ENCODE results near the gene FLNC. TPM values are rescaled to one million over a fixed set of nuclear protein-coding genes. Genes with fewer than 3 reads are reported as not detected.

FLNC gene
- polyA plus RNA-seq, 1 donor from 2014 or later, result 0.36 TPM

DNA sequence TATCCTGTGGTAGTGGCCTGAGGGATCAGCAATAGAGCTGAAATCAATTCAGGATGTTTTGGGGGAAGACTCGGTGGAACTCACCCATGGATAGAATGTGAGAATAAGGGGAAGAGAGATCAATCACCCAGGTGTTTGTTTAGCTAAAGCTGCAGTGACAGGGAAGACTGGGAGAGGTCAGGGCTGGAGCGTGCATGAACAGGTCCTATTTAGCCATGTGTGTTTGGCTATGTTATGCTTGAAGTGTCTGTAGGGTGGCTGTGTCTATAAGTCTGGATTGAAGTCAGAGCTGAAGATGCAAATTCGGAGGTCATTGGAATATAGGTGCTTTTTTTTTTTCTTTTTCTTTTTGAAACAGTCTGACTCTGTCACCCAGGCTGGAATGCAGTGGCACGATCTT is 37.0 kb downstream of the FLNC start:
- H3K36me3 ChIP-seq (ENCODE audit: insufficient read depth, low read length), result no peaks in the 10 kb centered on the region

DNA sequence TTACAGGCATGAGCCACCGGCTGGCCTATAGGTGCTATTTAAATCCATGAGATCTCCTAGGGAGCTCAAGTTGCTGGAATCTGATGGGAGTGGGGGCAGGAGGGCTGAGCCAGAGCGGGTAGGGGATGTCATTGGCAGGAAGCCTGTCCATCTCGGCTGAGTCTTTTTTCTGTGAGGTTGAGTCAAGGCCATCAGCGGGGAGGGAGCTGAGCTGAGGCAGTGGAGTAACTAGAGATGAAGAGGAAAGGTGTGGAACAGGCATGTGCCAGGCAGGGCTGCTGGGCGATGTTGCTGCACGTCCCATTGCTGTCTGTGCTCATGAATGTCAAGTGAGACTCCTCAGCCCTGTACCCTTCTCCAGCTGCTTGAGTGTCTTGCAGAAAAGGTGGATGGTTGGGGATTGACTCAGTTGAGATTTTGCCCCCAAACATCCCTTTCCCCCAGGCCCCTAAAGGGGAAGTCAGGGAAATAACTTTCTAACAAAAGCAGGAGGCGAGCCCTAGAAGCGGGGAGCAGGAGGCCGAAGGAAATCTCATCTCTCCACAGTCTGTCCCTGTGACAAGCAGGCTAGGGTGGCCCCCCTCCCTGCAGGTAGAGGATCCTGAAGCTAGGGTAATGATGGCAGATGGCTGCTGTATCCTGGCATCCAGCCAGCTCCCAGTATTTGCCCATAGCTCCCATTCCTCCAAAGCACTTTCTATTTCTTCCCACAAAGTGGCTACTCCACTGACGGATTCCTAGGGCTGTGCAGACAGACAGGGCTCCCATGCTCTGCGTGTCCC is 37.8 kb downstream of the FLNC start:
- no peaks in the 10 kb centered on the region for H4K20me1 ChIP-seq (ENCODE audit: insufficient read depth)
- TF ChIP-seq EZH2 (IDR thresholded peaks at IDR 0.05; ENCODE audit: borderline replicate concordance, insufficient read depth, low read length, poor library complexity, severe bottlenecking) (no peak), POLR2AphosphoS5 (IDR thresholded peaks at IDR 0.05) (no peak), MXI1 (conservative IDR thresholded peaks at IDR 0.05; ENCODE audit: poor library complexity, severe bottlenecking) (no peak), SMC3 (conservative IDR thresholded peaks at IDR 0.05; ENCODE audit: poor library complexity) (no peak), EP300 (conservative IDR thresholded peaks at IDR 0.05; ENCODE audit: poor library complexity, severe bottlenecking) (no peak)
- TF ChIP-seq, protein P1, sequence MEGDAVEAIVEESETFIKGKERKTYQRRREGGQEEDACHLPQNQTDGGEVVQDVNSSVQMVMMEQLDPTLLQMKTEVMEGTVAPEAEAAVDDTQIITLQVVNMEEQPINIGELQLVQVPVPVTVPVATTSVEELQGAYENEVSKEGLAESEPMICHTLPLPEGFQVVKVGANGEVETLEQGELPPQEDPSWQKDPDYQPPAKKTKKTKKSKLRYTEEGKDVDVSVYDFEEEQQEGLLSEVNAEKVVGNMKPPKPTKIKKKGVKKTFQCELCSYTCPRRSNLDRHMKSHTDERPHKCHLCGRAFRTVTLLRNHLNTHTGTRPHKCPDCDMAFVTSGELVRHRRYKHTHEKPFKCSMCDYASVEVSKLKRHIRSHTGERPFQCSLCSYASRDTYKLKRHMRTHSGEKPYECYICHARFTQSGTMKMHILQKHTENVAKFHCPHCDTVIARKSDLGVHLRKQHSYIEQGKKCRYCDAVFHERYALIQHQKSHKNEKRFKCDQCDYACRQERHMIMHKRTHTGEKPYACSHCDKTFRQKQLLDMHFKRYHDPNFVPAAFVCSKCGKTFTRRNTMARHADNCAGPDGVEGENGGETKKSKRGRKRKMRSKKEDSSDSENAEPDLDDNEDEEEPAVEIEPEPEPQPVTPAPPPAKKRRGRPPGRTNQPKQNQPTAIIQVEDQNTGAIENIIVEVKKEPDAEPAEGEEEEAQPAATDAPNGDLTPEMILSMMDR (IDR thresholded peaks at IDR 0.05; ENCODE audit: poor library complexity, severe bottlenecking), result no peak
- TF ChIP-seq, protein P2, sequence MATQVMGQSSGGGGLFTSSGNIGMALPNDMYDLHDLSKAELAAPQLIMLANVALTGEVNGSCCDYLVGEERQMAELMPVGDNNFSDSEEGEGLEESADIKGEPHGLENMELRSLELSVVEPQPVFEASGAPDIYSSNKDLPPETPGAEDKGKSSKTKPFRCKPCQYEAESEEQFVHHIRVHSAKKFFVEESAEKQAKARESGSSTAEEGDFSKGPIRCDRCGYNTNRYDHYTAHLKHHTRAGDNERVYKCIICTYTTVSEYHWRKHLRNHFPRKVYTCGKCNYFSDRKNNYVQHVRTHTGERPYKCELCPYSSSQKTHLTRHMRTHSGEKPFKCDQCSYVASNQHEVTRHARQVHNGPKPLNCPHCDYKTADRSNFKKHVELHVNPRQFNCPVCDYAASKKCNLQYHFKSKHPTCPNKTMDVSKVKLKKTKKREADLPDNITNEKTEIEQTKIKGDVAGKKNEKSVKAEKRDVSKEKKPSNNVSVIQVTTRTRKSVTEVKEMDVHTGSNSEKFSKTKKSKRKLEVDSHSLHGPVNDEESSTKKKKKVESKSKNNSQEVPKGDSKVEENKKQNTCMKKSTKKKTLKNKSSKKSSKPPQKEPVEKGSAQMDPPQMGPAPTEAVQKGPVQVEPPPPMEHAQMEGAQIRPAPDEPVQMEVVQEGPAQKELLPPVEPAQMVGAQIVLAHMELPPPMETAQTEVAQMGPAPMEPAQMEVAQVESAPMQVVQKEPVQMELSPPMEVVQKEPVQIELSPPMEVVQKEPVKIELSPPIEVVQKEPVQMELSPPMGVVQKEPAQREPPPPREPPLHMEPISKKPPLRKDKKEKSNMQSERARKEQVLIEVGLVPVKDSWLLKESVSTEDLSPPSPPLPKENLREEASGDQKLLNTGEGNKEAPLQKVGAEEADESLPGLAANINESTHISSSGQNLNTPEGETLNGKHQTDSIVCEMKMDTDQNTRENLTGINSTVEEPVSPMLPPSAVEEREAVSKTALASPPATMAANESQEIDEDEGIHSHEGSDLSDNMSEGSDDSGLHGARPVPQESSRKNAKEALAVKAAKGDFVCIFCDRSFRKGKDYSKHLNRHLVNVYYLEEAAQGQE (IDR thresholded peaks at IDR 0.05; ENCODE audit: borderline replicate concordance), result no peak
- H3K79me2 ChIP-seq (replicated peaks; ENCODE audit: insufficient read depth, low read length), result peaks cover 11% of the 10 kb centered on the region
- H3K36me3 ChIP-seq (ENCODE audit: insufficient read depth, low read length), result no peaks in the 10 kb centered on the region
- no peaks in the 10 kb centered on the region for H3K9me3 ChIP-seq (ENCODE audit: low read length)
- H3K4me2 ChIP-seq (ENCODE audit: low read length), result no peak overlapping the region
- no peak overlapping the region for H3K9ac ChIP-seq (ENCODE audit: low read length)
- no peak overlapping the region for H3K4me3 ChIP-seq (ENCODE audit: low read length)
- no peaks in the 10 kb centered on the region for H3K9me2 ChIP-seq (ENCODE audit: insufficient read depth, low read length)
- no peaks in the 10 kb centered on the region for H3F3A ChIP-seq (ENCODE audit: insufficient read depth, low read length, poor library complexity, severe bottlenecking)
- H3K27ac ChIP-seq (ENCODE audit: low read length), result no peak overlapping the region
- peaks cover 27% of the 10 kb centered on the region for H3K27me3 ChIP-seq (ENCODE audit: insufficient read depth, low read depth, low read length)
- no peak overlapping the region for H2AFZ ChIP-seq (ENCODE audit: low read depth, low read length)

More for the DNA sequence above, 37.0 kb downstream of the FLNC start:
- no peaks in the 10 kb centered on the region for H3K9me2 ChIP-seq (ENCODE audit: insufficient read depth, low read length)
- H3K27ac ChIP-seq (ENCODE audit: low read length), result no peak overlapping the region
- no peaks in the 10 kb centered on the region for H4K20me1 ChIP-seq (ENCODE audit: insufficient read depth)
- H3K4me3 ChIP-seq (ENCODE audit: low read length), result no peak overlapping the region
- no peak for TF ChIP-seq TAF1 (IDR thresholded peaks at IDR 0.05; ENCODE audit: low read depth)
- TF ChIP-seq, protein P1 (IDR thresholded peaks at IDR 0.05; ENCODE audit: poor library complexity, severe bottlenecking), result no peak
- TF ChIP-seq EP300 (conservative IDR thresholded peaks at IDR 0.05; ENCODE audit: poor library complexity, severe bottlenecking), result no peak
- TF ChIP-seq, protein P2 (IDR thresholded peaks at IDR 0.05; ENCODE audit: borderline replicate concordance), result no peak
- TF ChIP-seq RAD21 (conservative IDR thresholded peaks at IDR 0.05), result no peak
- TF ChIP-seq EZH2 (IDR thresholded peaks at IDR 0.05; ENCODE audit: borderline replicate concordance, insufficient read depth, low read length, poor library complexity, severe bottlenecking), result no peak
- H3K9ac ChIP-seq (ENCODE audit: low read length), result no peak overlapping the region
- H3K27me3 ChIP-seq (ENCODE audit: insufficient read depth, low read depth, low read length), result peaks cover 27% of the 10 kb centered on the region
- no peaks in the 10 kb centered on the region for H3K9me3 ChIP-seq (ENCODE audit: low read length)
- peaks cover 11% of the 10 kb centered on the region for H3K79me2 ChIP-seq (replicated peaks; ENCODE audit: insufficient read depth, low read length)
- H2AFZ ChIP-seq (ENCODE audit: low read depth, low read length), result no peak overlapping the region
- no peak overlapping the region for H3K4me2 ChIP-seq (ENCODE audit: low read length)
- H3F3A ChIP-seq (ENCODE audit: insufficient read depth, low read length, poor library complexity, severe bottlenecking), result no peaks in the 10 kb centered on the region
